Kasumi-1 (cell line): ENCODE measurements around the gene EFCAB13.
"Not testable (repeated sequence)": the region's sequence is repeated elsewhere in the genome, so short reads cannot be mapped to it uniquely, and the experiment has no call there.

Source experiments
- DNase-seq, 2 experiments: peaks; one replicate each; lab custom pipeline; 2025; lab: John Stamatoyannopoulos, UW

Gene EFCAB13

GRCh38 chr17:47325176-47325575, 1.4 kb downstream of the EFCAB13 start:
- no peak for DNase-seq

GRCh38 chr17:47330548-47330947, 6.8 kb downstream of the EFCAB13 start:
- no peak for DNase-seq

GRCh38 chr17:47332287-47332686, 8.5 kb downstream of the EFCAB13 start:
- DNase-seq = no peak

DNA sequence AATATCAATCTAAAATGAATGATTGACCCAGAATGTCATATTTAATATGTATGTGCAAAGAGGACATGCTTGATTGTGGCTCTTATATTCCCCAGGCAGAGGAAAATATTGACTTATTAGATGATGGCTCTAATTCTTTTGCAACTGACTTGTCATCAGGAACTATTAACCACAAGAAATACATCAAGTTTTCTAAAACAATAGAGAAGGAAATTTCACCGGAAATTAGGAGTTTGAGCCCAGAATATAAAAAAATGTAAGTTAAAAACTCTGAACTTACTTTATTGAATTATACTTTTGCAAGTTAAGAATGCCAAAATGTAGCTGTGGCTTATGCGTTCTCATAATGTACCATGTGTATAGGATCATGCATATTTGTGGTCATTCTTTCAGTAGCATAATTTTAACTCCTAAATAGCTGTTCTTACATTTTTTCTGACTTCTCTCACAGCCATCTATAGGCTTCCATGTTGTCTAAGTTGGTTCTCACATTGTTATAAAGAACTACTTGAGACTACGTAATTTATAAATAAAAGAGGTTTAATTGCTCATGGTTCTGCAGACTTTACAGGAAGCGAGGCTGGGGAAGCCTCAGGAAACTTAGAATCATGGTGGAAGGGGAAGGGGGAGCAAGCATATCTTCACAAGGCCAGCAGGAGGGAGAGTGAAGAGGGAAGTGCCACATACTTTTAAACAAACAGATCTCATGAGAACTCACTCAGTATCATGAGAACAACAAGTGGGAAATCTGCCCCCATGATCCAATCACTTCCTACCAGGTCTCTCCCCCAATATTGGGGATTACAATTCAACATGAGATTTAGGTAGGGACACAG, 11.6 kb downstream of the EFCAB13 start:
- no peak for DNase-seq

DNA sequence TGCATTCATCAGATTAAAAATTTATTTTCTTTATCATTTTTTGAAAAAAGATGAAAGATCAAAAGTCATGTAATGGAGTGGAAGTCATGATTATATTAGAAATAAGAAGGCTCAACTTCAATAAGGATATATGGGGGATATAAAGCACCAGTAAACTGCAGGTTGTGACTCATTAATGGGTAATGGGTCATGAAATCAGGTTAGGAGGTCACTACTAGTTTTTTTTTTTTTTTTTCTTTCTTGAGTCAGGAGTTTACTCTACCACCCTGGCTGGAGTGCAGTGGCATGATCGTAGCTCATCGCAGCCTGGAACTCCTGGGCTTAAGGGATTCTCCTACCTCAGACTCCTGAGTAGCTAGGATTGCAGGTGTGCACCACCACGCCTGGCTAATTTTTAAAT, 14.3 kb downstream of the EFCAB13 start:
- no peak for DNase-seq

DNA sequence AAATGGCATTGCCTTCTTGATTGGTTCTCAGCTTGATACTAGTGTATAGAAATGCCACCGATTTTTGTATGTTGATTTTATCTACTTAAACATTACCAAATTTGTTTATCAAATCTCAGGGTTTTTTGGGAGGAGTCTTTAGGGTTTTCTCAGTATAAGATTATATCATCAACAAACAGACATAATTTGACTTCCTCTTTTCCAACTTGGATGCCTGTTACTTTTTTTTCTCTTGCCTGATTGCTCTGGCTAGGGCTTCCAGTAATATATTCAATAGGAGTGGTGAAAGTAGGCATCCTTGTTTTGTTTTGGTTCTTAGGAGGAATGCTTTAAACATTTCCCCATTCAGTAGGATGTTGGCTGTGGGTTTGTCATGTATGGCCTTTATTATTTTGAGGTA, 29.1 kb downstream of the EFCAB13 start:
- DNase-seq = peak; percentile 24 to 60

DNA sequence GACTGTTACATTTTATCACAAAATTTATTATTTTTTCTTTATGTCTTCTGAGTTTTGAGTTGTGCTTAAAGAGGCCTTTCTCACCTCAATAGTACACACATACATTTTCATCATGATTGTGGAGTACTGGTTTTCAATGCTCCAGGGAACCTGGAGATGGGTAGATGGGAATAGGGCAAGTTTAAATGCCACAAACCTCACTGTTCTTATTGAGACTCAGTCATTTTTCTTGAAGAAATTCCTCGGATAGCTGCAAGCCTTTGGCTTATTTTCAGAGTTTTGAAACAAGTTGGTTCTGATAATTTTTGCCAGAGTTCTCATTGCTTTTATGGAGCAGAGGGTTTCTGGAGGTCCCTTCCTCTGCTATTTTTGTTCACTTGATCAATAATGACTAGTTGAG, 34.9 kb downstream of the EFCAB13 start:
- DNase-seq = no peak

DNA sequence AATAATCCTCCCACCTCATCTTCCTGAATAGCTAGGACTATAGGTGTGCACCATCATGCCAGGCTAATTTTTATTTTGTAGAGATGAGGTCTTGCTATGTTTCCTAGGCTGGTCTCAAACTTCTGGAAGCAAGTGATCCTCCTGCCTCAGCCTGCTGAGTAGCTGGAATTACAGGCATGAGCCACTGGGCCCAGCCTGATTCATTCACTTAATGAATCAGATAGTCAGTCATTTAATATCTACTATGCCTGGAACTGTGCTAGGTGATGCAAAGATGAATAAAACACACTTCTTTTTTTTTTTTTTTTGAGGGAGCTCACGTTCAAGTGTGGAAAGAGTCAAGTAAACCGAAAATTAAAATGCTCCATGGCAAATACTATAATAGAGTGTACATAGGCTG, 39.4 kb downstream of the EFCAB13 start:
- DNase-seq = no peak

- no peak for DNase-seq
Measured at GRCh38 chr17:47367257-47367656, 43.5 kb downstream of the EFCAB13 start.

GRCh38 chr17:47368262-47368661, 44.5 kb downstream of the EFCAB13 start:
- no peak for DNase-seq

- not testable (repeated sequence) for DNase-seq
Measured at GRCh38 chr17:47370899-47371298, 47.1 kb downstream of the EFCAB13 start.

DNA sequence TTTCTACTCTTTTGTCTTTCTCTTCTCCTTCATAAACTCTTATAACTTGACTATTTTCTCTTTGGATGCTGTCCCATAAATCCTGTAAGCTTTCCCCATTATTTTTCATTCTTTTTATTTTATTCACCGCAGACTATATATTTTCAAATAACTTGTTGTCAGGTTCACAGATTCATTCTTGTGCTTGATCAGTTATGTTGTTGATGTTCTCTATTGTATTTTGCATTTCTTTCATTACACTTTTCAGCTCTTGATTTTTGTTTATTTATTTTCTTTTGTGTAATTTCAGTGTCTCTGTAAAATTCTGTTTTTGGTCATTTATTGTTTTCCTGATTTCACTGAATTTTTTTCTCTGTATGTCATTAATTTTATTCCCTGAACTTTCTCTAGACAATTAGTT, 49.2 kb downstream of the EFCAB13 start:
- DNase-seq = no peak

GRCh38 chr17:47376247-47376646, 52.5 kb downstream of the EFCAB13 start:
- DNase-seq = no peak

DNA sequence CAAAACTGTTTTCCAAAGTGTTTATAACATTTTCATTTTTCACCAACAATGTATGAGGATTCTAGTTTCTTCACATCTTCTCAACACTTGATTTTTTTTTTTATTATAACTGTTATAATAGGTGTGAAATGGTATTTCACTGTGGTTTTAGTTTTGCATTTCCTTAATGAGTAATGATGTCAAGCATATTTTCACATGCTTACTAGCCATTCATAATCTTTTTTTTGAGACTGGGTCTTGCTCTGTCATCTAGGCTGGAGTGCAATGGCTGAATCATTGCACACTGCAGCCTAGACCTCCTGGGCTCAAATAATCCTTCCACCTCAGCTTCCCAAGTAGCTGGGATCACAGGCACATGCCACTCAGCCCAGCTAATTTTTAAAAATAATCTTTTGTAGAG, 65.1 kb downstream of the EFCAB13 start:
- DNase-seq = no peak

GRCh38 chr17:47397532-47398128, 73.9 kb downstream of the EFCAB13 start:
- DNase-seq = not testable (repeated sequence)

DNA sequence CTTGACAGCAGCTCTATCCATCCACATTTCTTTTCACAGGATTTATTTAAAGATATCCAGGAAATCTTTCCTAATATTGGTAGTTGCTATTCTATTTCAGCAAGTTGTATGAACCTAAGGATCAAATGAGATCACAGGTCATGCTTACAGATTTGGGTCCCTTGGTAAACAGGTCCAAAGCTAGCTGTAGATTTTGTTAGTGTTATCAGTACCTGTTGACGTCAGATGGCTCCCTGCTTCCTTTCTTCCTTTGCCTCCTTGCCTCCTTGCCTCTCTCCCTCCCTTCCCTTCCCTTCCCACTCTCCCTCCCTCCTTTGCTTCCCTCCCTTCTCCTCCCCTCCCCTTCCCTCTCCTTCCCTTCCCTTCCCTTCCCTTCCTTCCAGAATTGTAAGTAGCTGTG, 76.6 kb downstream of the EFCAB13 start:
- DNase-seq = no peak

DNA sequence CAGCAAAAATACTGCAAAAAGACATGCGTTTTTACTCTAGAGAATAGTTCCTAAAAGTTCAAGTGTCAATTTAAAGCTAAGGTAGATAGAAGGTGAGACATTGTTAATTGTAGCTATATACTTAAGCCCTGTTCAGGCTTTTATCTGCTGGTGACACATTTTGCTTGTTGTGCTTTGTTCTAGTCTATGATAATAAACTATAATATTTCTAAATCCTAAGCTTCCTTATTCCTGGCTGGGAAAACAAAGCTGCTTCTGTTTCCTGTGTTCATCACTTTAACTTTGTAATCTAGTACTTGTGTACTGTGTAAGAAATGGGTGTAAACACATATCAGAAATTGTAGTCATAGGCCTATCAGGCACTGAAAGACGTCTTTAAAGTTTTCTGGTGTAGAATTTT, 77.3 kb downstream of the EFCAB13 start:
- no peak for DNase-seq

DNA sequence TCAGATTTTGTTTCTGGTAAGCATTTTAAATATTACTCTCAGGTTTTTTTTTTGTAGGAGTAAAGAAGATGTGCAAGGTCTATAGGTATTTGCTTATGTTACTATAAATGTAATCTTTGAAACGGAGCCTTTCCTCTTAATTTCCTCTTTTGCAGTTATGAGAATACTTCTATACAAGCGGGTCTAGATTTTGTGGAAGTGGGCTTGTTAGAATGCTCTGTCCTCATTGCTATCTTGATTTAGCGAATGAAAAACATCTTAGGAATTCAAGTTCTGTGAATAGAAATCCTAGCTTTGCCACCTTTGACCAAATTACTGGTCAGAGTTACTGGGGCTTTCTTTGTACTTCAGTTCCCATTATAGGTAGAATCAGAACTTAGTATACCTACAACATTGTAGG, 80.3 kb downstream of the EFCAB13 start:
- DNase-seq = no peak

GRCh38 chr17:47404875-47405274, 81.1 kb downstream of the EFCAB13 start:
- no peak for DNase-seq

- DNase-seq = no peak
Measured at GRCh38 chr17:47413872-47414271, 90.1 kb downstream of the EFCAB13 start.

DNA sequence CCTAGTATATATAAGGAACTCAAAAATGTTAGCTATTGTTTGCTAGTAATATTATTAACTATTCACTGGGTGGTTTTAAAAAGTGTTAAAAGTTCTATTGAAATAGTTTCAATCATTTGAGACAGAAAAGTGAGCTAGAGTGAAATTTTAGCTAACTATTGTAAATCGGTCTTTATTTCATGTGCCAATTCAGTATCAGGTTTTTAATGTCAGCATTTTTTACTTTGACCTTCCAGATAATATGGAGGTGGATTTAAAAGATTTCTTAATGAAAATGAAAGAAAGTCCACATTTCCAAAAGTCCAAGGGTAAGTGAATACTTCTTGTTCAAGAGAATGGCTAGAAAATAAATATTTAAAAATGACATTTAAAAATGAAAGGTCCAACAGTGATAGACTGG, 90.9 kb downstream of the EFCAB13 start:
- DNase-seq = no peak

DNA sequence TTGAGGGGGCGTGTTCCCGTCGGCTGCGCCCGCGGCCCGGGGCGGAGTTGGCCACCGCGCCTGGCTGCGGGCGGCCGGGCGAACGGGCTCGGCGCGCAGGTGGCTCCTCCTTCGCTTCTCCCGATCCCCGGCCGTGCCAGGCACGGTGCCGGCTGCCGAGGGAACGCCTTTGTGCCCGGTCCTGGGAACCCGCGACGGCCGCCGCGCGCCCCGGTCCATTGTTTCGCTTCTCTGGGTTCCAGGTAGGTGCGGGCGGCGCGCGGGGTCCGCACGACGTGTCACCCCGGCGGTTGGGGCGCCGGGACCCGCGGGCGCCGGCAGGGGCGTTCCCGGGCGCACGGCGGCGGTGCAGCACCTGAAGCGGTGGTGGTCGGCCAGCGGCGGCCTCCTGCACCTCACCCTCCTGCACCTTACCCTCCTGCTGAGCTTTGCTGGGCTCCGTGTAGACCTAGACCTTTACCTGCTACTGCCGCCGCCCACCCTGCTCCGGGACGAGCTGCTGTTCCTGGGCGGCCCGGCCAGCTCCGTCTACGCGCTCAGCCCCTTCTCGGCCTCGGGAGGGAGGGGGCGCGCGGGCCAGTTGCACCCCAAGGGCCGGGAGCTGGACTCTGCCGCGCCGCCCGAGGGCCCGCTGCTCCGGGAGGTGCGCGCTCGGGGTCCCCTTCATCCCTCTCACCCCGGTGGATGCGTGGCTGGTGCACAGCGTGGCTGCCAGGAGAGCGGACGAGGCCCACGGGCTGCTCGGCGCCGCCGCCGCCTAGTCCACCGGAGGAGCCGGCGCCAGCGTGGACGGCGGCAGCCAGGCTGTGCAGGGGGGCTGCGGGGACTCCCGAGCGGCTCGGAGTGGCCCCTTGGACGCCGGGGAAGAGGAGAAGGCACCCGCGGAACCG, 99.9 kb downstream of the EFCAB13 start:
- no peak for DNase-seq

DNA sequence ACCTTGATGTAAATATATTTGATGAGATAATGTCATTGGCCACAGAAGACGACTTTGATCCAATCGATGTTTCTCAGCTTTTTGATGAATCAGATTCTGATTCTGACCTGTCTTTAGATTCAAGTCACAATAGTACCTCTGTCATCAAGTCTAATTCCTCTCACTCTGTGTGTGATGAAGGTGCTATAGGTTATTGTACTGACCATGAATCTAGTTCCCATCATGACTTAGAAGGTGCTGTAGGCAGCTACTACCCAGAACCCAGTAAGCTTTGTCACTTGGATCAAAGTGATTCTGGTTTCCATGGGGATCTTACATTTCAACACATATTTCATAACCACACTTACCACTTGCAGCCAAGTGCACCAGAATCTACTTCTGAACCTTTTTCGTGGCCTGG, 101.5 kb downstream of the EFCAB13 start:
- not testable (repeated sequence) for DNase-seq
